Stimulated activated CD8-positive, alpha-beta memory T cell treated with anti-CD3 and anti-CD28 coated beads, Interleukin-12 subunit alpha, Interleukin-12 subunit beta, amount 100 ng/mL, for 1 hour (primary cell): ENCODE measurements around the gene NOD1.
"Not testable (repeated sequence)": the region's sequence is repeated elsewhere in the genome, so short reads cannot be mapped to it uniquely, and the experiment has no call there.

ENCODE experiments used
- DNase-seq: peaks from one replicate; pipeline ENCODE4 v3.0.0-alpha.2; 2020; ENCODE audit warnings: low read depth

Gene NOD1

DNA sequence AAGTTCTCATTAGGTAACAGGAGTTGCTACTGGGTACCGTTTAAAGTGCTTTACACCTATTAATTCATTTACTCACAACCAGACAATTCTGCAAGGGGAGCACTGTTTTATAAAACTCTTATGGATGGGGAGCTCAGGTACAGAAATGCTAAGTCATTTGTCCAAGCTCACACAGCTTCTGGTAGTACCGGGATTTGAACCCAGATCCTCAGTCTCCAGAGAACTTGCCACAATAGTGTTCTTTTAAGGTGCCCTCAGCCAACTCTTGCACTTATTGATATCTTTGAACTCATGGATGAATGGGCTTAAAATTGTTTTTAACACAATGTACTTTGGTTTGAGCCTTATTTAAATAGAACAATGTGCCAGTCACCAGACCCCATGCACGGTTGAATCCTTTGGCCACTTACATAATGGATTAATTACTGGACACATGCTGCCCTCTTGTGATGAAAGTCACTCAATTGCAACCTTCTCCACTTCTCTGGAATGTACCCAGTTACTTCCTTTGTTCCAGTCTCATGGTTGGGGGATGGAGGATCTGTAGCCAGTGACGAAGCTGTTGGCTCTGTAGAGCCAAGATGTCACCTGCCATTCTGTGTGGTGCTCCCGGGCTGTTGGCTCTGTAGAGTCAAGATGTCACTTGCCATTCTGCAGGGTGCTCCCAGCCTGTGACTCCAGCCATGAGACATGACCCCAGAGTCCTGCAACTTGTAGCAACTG, 65.6 kb downstream of the NOD1 start:
- DNase-seq: no peak

DNA sequence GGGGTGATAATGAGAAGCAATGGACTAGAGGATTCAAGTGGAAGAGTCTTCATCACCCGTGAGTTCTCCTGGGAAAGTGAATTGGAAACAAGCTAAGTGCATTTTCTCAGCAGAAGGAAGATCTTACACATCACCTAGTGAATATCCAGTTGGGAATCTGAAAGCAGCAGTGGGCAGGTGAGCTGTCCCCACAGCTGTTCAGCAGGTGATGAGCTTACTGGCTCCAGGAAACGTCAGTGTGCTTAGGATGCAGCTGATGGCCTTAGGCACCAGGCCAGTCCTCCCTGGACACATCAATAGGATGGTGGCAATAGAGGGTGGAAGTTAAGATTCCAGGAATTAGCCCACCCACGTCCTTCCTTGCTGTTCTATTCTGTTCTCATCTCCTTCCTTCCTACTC, 66.7 kb downstream of the NOD1 start:
- DNase-seq: no peak

DNA sequence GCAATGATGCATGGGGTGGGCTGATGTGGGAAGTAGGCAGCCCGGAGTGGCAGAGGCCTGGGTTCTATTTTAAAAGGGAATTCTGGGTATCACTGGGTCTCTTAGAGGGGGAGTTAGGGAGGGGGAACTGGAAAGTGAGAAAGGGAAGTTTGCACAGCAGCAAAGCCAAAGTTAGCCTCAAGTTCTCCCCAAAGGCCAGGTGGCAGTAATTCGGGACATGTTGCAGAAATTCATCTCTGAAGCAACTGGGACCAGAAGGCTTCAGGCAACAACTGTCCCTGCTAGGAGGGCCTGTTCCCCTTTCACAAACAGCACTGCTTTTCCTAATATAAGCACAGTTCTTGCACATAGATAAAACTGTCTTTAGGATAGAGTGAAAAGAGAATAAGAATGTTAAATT, 67.4 kb downstream of the NOD1 start:
- no peak for DNase-seq

DNA sequence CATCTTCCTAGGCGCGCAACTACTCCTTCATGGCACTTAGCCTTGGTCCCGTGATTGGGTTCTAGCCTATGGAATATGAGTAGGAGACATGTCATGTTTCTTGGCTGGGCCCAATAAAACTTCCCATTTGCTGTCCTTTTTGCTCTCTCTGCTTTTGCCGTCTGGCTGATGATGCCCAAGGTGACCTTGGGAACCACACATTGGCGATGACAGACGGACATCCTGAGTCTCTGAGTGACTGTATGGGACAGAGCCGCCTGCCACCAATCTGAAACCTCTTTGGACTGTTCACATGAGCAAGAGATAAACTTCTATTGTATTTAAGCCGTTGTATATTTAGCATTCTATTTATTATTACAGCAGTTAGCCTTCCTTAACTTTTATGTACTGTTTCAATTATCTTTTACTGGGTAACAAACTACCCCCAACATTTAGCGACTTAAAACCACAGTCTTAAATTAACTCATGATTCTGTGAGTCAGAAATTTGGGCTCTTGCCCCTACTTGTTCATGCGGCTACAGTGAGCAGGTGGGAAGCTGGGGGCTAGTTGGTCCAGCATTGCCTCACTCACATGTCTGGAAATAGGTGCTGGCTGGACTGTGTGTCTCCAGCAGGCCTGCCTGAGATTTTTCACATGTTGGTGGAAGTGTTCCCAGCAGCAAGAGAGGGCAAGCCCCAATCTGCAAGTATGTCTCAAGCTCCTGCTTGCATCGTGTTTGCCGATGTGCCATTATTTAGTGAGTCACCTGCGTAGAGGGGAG, 71.7 kb downstream of the NOD1 start:
- DNase-seq: no peak

DNA sequence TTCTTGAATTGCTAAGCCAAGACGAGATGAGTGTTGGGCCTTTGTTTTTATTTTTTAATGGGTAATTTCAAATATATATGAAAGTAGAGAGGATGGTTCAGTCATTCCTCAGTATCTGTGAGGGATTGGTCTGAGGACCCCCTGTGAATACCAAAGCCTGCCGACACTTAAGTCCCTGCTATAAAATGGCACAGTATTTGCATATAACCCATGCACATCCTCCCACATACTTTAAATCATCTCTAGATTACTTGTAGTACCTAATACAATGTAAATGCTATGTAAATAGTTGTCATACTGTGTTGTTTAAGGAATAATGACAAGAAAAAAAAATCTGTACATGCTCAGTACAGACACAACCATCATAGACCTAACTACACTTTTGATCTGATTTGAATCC, 73.4 kb downstream of the NOD1 start:
- DNase-seq: no peak

DNA sequence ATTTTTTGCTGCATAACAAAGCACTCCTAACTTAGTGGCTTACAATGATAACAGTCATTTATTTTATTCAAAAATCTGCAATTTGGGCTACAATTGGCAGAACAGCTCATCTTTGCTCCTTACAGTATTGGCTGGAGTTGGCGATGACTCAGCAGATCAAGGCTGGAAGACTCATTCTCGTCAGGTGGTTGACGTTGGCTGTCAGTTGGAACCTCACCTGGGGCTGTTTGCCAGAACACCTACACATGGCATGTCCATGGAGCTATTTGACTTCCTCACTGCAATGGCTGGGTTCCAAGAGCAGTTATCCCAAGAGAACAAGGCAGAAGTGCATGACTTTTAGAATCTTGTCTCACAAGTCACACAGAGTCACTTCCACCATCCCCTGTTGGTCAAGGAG, 75.1 kb downstream of the NOD1 start:
- DNase-seq: no peak

DNA sequence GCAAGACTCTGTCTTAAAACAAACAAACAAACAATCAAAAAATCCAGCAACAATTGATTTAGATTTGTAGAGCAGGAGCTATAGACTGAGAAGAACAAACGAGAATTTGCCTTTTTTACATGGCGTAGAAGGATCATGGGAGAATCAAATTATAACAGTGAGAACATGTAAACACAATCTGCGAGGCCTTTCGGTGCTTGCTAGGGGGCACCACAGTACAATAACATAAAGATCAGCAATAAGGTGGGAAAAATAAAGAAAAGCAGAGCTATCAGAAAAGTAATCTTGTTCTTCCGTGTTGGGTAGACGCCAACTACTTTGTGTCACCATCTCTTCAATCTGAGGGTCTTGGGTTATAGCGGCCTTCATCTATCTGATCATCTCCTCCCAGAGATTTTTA, 82.2 kb downstream of the NOD1 start:
- no peak for DNase-seq

DNA sequence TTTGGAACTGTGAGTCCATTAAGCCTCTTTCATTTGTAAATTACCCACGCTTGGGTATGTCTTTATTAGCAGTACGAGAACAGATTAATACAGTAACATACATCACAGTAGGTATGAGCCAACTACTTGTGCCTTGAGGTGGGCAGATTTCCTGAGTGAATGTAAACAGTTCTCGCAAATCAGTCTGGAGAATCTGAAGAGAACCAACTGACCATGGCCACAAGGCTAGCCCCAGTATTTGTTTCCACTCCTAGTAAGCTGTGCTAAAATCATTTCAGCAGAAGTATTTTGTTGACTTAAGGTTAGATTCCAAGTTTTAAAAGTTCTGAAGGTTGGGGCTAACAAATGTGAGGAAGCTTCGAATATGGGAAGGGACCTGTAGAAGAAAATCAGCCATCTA, 82.9 kb downstream of the NOD1 start:
- no peak for DNase-seq

DNA sequence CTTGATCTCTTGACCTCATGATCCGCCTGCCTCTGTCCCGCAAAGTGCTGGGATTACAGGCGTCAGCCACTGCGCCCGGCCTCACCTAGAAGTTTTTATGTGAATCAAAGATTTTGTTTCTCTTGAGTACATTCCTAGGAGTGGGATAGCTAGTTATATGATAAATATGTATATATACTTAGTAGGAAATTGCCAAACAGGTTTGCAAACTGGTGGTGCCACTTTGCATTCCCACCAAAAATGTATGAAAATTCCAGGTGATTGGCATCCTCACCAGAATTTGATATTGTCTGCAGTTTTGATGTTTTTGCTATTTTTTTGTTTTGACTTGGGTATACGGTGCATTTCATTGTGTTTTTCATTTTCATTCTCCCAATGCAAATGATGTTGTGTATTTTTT, 86.8 kb downstream of the NOD1 start:
- no peak for DNase-seq

DNA sequence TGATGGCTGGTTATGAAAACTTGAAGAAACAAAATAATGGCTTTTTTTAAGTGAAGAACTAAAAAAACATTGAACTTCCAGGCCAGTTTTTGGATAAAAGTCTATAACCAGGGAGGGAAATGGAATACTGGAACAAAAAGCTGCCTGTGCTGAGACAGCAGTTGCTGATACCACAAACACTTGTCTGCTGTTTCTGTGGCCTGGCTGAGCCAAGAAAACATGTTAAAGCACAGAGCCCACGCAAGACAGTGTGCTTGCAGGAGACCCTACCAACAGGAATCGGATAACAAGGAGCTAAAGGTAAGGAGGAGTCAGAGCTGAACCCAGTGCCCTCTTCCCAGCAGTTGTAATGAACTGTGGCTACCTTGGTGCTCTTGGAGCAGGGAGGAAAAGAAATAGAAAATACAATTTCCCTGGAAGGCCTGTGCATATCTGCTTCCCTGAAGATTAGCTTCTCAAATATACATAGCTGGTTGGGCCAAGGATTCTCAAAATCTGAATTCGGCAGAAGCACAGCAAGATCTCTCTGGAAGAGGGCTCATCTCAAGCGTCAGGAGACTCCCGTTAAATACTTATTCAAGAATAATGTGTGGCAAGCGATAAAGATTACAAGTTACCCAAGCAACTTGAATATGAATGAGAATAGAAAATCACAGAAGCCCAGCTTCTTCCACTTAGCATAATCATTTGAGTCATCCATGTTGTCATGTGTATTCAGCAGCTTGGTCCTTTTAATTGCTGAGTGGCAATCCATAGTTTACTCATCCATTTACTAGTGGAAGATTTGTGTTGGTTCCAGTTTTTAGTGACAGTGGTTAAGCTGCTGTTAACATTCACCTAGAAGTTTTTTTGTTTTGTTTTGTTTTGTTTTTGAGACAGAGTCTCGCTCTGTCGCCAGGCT, 87.6 kb downstream of the NOD1 start:
- DNase-seq: no peak

DNA sequence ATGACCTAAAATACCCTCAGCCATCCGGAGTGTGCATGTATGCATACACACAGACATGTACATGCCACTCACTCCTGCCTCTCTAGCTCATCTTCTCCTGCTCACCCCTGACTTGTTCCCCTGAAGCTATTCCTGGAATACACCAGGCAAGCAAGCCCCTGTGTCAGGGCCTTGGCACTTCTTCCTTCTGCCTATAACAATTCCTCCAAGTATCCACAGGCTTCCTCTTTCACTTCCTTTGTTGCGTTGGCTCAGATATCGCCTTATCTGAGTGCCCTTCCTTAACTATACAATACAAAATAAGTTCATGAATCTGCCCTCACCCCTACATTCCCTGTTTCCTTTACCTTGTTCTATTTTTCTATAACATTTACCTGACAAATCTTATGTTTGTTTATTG, 88.8 kb downstream of the NOD1 start:
- DNase-seq: no peak

DNA sequence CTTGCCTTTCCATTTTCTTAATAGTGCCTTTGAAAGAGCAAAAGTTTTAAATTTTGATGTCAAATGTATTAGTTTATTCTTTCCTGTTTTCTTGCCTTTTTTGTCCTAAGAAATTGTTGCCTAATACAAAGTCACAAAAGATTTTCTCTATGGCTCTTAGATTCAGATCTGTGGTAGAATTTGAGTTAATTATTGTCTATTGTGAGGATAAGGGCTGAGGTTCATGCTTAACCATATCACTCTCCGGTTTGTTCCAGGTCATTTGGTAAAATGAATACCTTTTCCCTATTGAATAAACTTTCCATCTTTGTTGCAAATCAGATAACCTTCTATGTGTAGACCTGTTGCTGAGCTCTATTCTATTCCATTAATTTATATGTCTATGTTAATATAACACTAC, 96.0 kb downstream of the NOD1 start:
- no peak for DNase-seq

DNA sequence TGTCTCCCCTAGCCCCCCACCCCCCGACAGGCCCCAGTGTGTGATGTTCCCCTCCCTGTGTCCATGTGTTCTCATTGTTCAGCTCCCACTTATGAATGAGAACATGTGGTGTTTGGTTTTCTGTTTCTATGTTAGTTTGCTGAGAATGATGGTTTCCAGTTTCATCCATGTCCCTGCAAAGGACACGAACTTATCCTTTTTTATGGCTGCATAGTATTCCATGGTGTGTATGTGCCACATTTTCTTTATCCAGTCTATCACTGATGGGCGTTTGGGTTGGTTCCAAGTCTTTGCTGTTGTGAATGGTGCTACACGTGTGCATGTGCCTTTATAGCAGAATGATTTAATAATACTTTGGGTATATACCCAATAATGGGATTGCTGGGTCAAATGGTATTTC, 97.8 kb downstream of the NOD1 start:
- DNase-seq: not testable (repeated sequence)

DNA sequence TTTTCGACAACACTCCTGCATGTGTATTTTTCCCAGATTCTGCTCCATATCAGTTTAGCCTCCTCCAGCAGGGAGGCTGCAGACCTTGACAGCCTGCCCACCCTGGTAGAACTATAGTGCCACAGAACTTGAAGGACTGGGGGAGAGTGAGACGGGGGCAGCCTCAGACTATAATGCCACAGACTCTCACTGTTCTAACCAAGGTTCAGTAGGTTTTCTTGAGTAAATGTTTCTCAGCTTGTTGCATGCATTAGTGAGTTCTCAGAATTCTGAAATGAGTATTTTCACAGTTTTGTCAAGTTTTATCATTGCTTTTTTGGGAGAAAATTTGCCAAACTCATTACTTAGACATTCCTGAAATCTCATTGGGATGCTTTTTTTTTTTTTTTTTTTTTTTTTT, 98.3 kb downstream of the NOD1 start:
- no peak for DNase-seq

DNA sequence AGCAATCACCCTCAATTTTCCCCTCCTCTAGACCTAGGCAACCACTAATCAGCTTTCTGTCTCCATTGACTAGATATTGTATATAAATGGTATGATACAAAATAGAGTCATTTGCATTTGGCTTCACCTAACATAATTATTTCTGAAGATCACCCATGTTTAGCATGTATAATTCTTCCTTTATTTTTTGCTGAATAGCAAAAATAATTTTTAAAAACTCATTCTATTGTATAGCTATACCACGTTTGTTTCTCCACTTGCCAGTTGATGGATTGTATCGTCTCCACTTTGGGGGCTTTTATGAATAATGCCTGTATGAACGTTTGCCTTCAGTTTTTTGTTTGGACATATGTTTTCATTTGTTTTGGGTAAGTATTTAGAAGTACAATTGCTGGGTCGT, 98.8 kb downstream of the NOD1 start:
- no peak for DNase-seq

DNA sequence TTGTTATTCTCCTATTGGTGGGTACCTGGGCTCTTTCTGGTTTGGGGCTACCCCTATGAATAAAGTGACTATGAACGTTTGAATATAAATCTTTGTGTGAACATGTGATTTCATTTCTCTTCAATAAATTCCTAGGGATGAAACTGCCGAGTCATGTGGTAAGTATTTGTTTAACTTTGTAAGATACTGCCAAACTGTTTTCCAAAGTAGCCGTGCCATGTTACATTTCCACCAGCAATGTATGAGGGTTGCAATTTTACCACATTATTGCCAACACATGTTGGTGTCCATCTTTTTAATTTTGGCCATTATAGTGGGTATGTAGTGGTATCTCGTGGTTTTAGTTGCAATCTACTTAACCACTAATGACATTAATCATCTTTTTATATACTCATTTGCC, 99.5 kb downstream of the NOD1 start:
- no peak for DNase-seq

DNA sequence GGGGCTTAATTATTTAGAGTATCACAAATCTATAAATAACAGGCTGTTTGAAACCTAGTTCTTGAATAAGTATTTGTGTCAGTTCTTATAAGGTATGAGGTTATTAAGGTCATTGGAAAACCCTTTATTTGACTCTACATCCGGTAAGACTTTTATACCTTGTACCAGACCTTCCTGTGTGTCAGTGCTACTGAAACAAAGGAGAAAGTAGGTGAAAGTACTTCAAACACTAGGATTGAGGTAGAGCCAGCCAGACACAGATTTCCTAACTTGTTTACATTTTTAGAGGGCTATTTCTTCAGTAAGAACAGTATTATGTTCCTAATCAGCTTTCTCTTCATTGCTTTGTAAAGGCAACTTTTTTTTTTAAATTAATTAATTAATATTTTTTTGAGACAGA, 100.3 kb downstream of the NOD1 start:
- no peak for DNase-seq
